GM18526 (cell line): ENCODE measurements around the gene GRK4.

Experiments
- POLR2A ChIP-seq: IDR thresholded peaks from 3 replicates; pipeline ENCODE4 v1.6.1; 2011; ENCODE audit not compliant: insufficient read length; ENCODE audit errors: extremely low read depth

The GRK4 gene

GRCh38 chr4:3019145-3019846 is 55.9 kb downstream of the GRK4 start:
- no peak for TF ChIP-seq POLR2A

- TF ChIP-seq POLR2A: no peak
These were observed 57.8 kb downstream of the GRK4 start for GRCh38 chr4:3021127-3021526.

GRCh38 chr4:3021627-3022026 is 58.3 kb downstream of the GRK4 start:
- no peak for TF ChIP-seq POLR2A

GRCh38 chr4:3022112-3022511 is 58.7 kb downstream of the GRK4 start:
- no peak for TF ChIP-seq POLR2A

- no peak for TF ChIP-seq POLR2A
These were observed 59.3 kb downstream of the GRK4 start for GRCh38 chr4:3022651-3023050.

- TF ChIP-seq POLR2A: no peak
These were observed 62.5 kb downstream of the GRK4 start for GRCh38 chr4:3025881-3026280.

- TF ChIP-seq POLR2A: no peak
These were observed 63.2 kb downstream of the GRK4 start for GRCh38 chr4:3026540-3026939.

GRCh38 chr4:3029464-3029863 is 66.1 kb downstream of the GRK4 start:
- TF ChIP-seq POLR2A: no peak

GRCh38 chr4:3030566-3031356 is 67.4 kb downstream of the GRK4 start:
- no peak for TF ChIP-seq POLR2A

- no peak for TF ChIP-seq POLR2A
These were observed 68.1 kb downstream of the GRK4 start for GRCh38 chr4:3031357-3032082.

- TF ChIP-seq POLR2A: no peak
These were observed 70.9 kb downstream of the GRK4 start for GRCh38 chr4:3034231-3034630.

GRCh38 chr4:3035249-3035648 is 71.9 kb downstream of the GRK4 start:
- no peak for TF ChIP-seq POLR2A

GRCh38 chr4:3035674-3036073 is 72.3 kb downstream of the GRK4 start:
- no peak for TF ChIP-seq POLR2A

GRCh38 chr4:3036131-3036952 is 73.0 kb downstream of the GRK4 start:
- no peak for TF ChIP-seq POLR2A

GRCh38 chr4:3037957-3038461 is 74.6 kb downstream of the GRK4 start:
- TF ChIP-seq POLR2A: no peak
